Measurements from ENCODE around the gene CACNA1G.
A peak's percentile ranks its signal among the peaks of the same experiment; 100 is the strongest.

The CACNA1G gene

GRCh38 chr17:50649042-50649908 lies 88.8 kb downstream of the CACNA1G start:
- Mint-ChIP-seq H3K4me3 (no peak overlapping the region), H3K27ac (no peak overlapping the region), H3K9me3 (no peaks in the 10 kb centered on the region), H3K36me3 (ENCODE audit: insufficient read depth) (no peaks in the 10 kb centered on the region), H3K27me3 (peaks cover 20 to 21% of the 10 kb centered on the region in 2 donors), H3K4me1 (ENCODE audit: low read depth in 2 of 2) (no peaks in the 10 kb centered on the region)
- ATAC-seq (replicated peaks) (no peak), DNase-seq (no peak)

- Mint-ChIP-seq H3K4me3 (no peak overlapping the region), H3K4me1 (ENCODE audit: low read depth in 2 of 2) (no peaks in the 10 kb centered on the region), H3K9me3 (no peaks in the 10 kb centered on the region), H3K27ac (no peak overlapping the region), H3K36me3 (ENCODE audit: insufficient read depth) (no peaks in the 10 kb centered on the region), H3K27me3 (peaks cover 11 to 15% of the 10 kb centered on the region in 2 donors)
- ATAC-seq (replicated peaks) (no peak), DNase-seq (no peak)
Measured at GRCh38 chr17:50651661-50652060, 91.1 kb downstream of the CACNA1G start.

GRCh38 chr17:50653738-50654137 lies 93.2 kb downstream of the CACNA1G start:
- H3K9me3 Mint-ChIP-seq, result no peaks in the 10 kb centered on the region
- H3K4me3 Mint-ChIP-seq, result no peak overlapping the region
- peaks cover 4 to 19% of the 10 kb centered on the region in 2 donors for H3K27me3 Mint-ChIP-seq
- DNase-seq, result no peak
- H3K36me3 Mint-ChIP-seq (ENCODE audit: insufficient read depth), result no peaks in the 10 kb centered on the region
- H3K27ac Mint-ChIP-seq, result no peak overlapping the region
- ATAC-seq (replicated peaks), result no peak
- H3K4me1 Mint-ChIP-seq (ENCODE audit: low read depth in 2 of 2), result no peaks in the 10 kb centered on the region

GRCh38 chr17:50656509-50656908 lies 96.0 kb downstream of the CACNA1G start:
- peaks cover 11 to 36% of the 10 kb centered on the region in 2 donors for H3K27me3 Mint-ChIP-seq
- no peak overlapping the region for H3K4me3 Mint-ChIP-seq
- no peak overlapping the region for H3K27ac Mint-ChIP-seq
- ATAC-seq (replicated peaks) (no peak), DNase-seq (no peak)
- no peaks in the 10 kb centered on the region for H3K36me3 Mint-ChIP-seq (ENCODE audit: insufficient read depth)
- H3K9me3 Mint-ChIP-seq, result no peaks in the 10 kb centered on the region
- peaks cover 0 to under 1% of the 10 kb centered on the region in 2 donors for H3K4me1 Mint-ChIP-seq (ENCODE audit: low read depth in 2 of 2)

- no peak for DNase-seq
- Mint-ChIP-seq H3K4me1 (ENCODE audit: low read depth in 2 of 2) (peaks cover 3% of the 10 kb centered on the region in 2 donors), H3K27me3 (peaks cover 17 to 36% of the 10 kb centered on the region in 2 donors), H3K27ac (no peak overlapping the region), H3K9me3 (no peaks in the 10 kb centered on the region), H3K36me3 (ENCODE audit: insufficient read depth) (no peaks in the 10 kb centered on the region), H3K4me3 (no peak overlapping the region)
- ATAC-seq (replicated peaks), result no peak
Measured at GRCh38 chr17:50657054-50657453, 96.5 kb downstream of the CACNA1G start.

- Mint-ChIP-seq H3K36me3 (ENCODE audit: insufficient read depth) (no peaks in the 10 kb centered on the region), H3K27ac (no peak overlapping the region)
Measured at GRCh38 chr17:50657627-50658026, 97.1 kb downstream of the CACNA1G start.

GRCh38 chr17:50658616-50659015 lies 98.1 kb downstream of the CACNA1G start:
- no peak for ATAC-seq (replicated peaks)
- H3K36me3 Mint-ChIP-seq (ENCODE audit: insufficient read depth), result no peaks in the 10 kb centered on the region
- H3K4me1 Mint-ChIP-seq (ENCODE audit: low read depth in 2 of 2), result peaks cover 3% of the 10 kb centered on the region in 2 donors
- peaks cover 17 to 36% of the 10 kb centered on the region in 2 donors for H3K27me3 Mint-ChIP-seq
- H3K27ac Mint-ChIP-seq, result no peak overlapping the region
- H3K4me3 Mint-ChIP-seq, result no peak overlapping the region
- H3K9me3 Mint-ChIP-seq, result no peaks in the 10 kb centered on the region
- DNase-seq, result no peak

More at GRCh38 chr17:50657627-50658026, 97.1 kb downstream of the CACNA1G start:
- no peak overlapping the region for H3K4me3 Mint-ChIP-seq
- no peaks in the 10 kb centered on the region for H3K9me3 Mint-ChIP-seq
- no peak for ATAC-seq (replicated peaks)
- H3K4me1 Mint-ChIP-seq (ENCODE audit: low read depth in 2 of 2), result peaks cover 3% of the 10 kb centered on the region in 2 donors
- H3K27me3 Mint-ChIP-seq, result peaks cover 17 to 36% of the 10 kb centered on the region in 2 donors
- no peak for DNase-seq

- Mint-ChIP-seq H3K27ac (no peak overlapping the region), H3K9me3 (no peaks in the 10 kb centered on the region), H3K4me1 (ENCODE audit: low read depth in 2 of 2) (peaks cover 3% of the 10 kb centered on the region in 2 donors), H3K27me3 (peaks cover 17 to 36% of the 10 kb centered on the region in 2 donors), H3K36me3 (ENCODE audit: insufficient read depth) (no peaks in the 10 kb centered on the region), H3K4me3 (no peak overlapping the region)
- ATAC-seq (replicated peaks) (no peak), DNase-seq (no peak)
Measured at GRCh38 chr17:50659179-50659578, 98.7 kb downstream of the CACNA1G start.

- H3K27me3 Mint-ChIP-seq, result peaks cover 17 to 36% of the 10 kb centered on the region in 2 donors
- DNase-seq, result no peak
- H3K27ac Mint-ChIP-seq, result no peak overlapping the region
- no peaks in the 10 kb centered on the region for H3K9me3 Mint-ChIP-seq
- ATAC-seq (replicated peaks), result no peak
- no peaks in the 10 kb centered on the region for H3K36me3 Mint-ChIP-seq (ENCODE audit: insufficient read depth)
- peaks cover 3% of the 10 kb centered on the region in 2 donors for H3K4me1 Mint-ChIP-seq (ENCODE audit: low read depth in 2 of 2)
- H3K4me3 Mint-ChIP-seq, result no peak overlapping the region
Measured at GRCh38 chr17:50660042-50660886, 99.7 kb downstream of the CACNA1G start.

- ATAC-seq (replicated peaks) (no peak), DNase-seq (no peak)
- peaks cover 17 to 36% of the 10 kb centered on the region in 2 donors for H3K27me3 Mint-ChIP-seq
- H3K36me3 Mint-ChIP-seq (ENCODE audit: insufficient read depth), result no peaks in the 10 kb centered on the region
- no peaks in the 10 kb centered on the region for H3K9me3 Mint-ChIP-seq
- H3K27ac Mint-ChIP-seq, result no peak overlapping the region
- peaks cover 3% of the 10 kb centered on the region in 2 donors for H3K4me1 Mint-ChIP-seq (ENCODE audit: low read depth in 2 of 2)
- H3K4me3 Mint-ChIP-seq, result no peak overlapping the region
Measured at GRCh38 chr17:50660887-50661345, 100.4 kb downstream of the CACNA1G start.

- H3K36me3 Mint-ChIP-seq (ENCODE audit: insufficient read depth), result no peaks in the 10 kb centered on the region
- H3K27ac Mint-ChIP-seq, result peak overlapping the region in 1 of 2 donors; percentile 41
- H3K9me3 Mint-ChIP-seq, result no peaks in the 10 kb centered on the region
- H3K4me3 Mint-ChIP-seq, result no peak overlapping the region
- DNase-seq (no peak), ATAC-seq (replicated peaks) (no peak)
- peaks cover 17 to 36% of the 10 kb centered on the region in 2 donors for H3K27me3 Mint-ChIP-seq
- peaks cover 3% of the 10 kb centered on the region in 2 donors for H3K4me1 Mint-ChIP-seq (ENCODE audit: low read depth in 2 of 2)
Measured at GRCh38 chr17:50661348-50661747, 100.8 kb downstream of the CACNA1G start.

- Mint-ChIP-seq H3K9me3 (no peaks in the 10 kb centered on the region), H3K27me3 (peaks cover 17 to 35% of the 10 kb centered on the region in 2 donors), H3K36me3 (ENCODE audit: insufficient read depth) (no peaks in the 10 kb centered on the region), H3K27ac (peak overlapping the region in 1 of 2 donors; percentile 41), H3K4me3 (no peak overlapping the region), H3K4me1 (ENCODE audit: low read depth in 2 of 2) (peaks cover 3% of the 10 kb centered on the region in 2 donors)
- DNase-seq (no peak), ATAC-seq (replicated peaks) (no peak)
Measured at GRCh38 chr17:50661795-50662391, 101.4 kb downstream of the CACNA1G start.

GRCh38 chr17:50662632-50663225 lies 102.2 kb downstream of the CACNA1G start:
- Mint-ChIP-seq H3K4me1 (ENCODE audit: low read depth in 2 of 2) (peaks cover 3% of the 10 kb centered on the region in 2 donors), H3K9me3 (no peaks in the 10 kb centered on the region), H3K27ac (peak overlapping the region; percentile 21 to 36), H3K36me3 (ENCODE audit: insufficient read depth) (no peaks in the 10 kb centered on the region), H3K27me3 (peaks cover 17 to 27% of the 10 kb centered on the region in 2 donors), H3K4me3 (no peak overlapping the region)
- ATAC-seq (replicated peaks), result no peak
- no peak for DNase-seq
